Activated T-cell treated with anti-CD3 and anti-CD28 coated beads, Interleukin-2, amount 50 U/mL, for 24 hours (primary cell): ENCODE data around the gene LCN12.

Experiments used
- DNase-seq: peaks from one replicate; pipeline ENCODE4 v3.0.0-alpha.2; 2020
- H3K27ac Mint-ChIP-seq: 2 replicates; pipeline ENCODE4 v1.8.0; 2020; ENCODE audit warnings: mild to moderate bottlenecking, mixed read lengths
- H3K27me3 Mint-ChIP-seq: 2 replicates; pipeline ENCODE4 v1.8.0; 2020; ENCODE audit warnings: mixed read lengths
- H3K36me3 Mint-ChIP-seq: 2 replicates; pipeline ENCODE4 v1.8.0; 2020; ENCODE audit warnings: low read depth, mixed read lengths
- H3K4me1 Mint-ChIP-seq: 2 replicates; pipeline ENCODE4 v1.8.0; 2020; ENCODE audit warnings: low read depth, mixed read lengths
- H3K4me3 Mint-ChIP-seq: 2 replicates; pipeline ENCODE4 v1.8.0; 2020; ENCODE audit warnings: mild to moderate bottlenecking, moderate library complexity, mixed read lengths
- H3K9me3 Mint-ChIP-seq: 2 replicates; pipeline ENCODE4 v1.8.0; 2020; ENCODE audit warnings: mixed read lengths

The LCN12 gene

GRCh38 chr9:136946228-136947027 lies 5.6 kb upstream of the LCN12 start:
- Mint-ChIP-seq H3K9me3 (no peaks in the 10 kb centered on the region), H3K27me3 (no peaks in the 10 kb centered on the region), H3K36me3 (peaks cover 21% of the 10 kb centered on the region), H3K4me1 (peaks cover 28% of the 10 kb centered on the region), H3K27ac (no peak overlapping the region), H3K4me3 (no peak overlapping the region)
- DNase-seq = no peak

GRCh38 chr9:136947028-136947891 lies 4.8 kb upstream of the LCN12 start:
- H3K9me3 Mint-ChIP-seq = no peaks in the 10 kb centered on the region
- peaks cover 13% of the 10 kb centered on the region for H3K36me3 Mint-ChIP-seq
- no peak overlapping the region for H3K4me3 Mint-ChIP-seq
- H3K4me1 Mint-ChIP-seq = peaks cover 27% of the 10 kb centered on the region
- no peaks in the 10 kb centered on the region for H3K27me3 Mint-ChIP-seq
- DNase-seq = no peak
- peak overlapping the region; percentile 68 for H3K27ac Mint-ChIP-seq

GRCh38 chr9:136947955-136948510 lies 4.0 kb upstream of the LCN12 start:
- peak overlapping the region; percentile 81 for H3K4me3 Mint-ChIP-seq

DNA sequence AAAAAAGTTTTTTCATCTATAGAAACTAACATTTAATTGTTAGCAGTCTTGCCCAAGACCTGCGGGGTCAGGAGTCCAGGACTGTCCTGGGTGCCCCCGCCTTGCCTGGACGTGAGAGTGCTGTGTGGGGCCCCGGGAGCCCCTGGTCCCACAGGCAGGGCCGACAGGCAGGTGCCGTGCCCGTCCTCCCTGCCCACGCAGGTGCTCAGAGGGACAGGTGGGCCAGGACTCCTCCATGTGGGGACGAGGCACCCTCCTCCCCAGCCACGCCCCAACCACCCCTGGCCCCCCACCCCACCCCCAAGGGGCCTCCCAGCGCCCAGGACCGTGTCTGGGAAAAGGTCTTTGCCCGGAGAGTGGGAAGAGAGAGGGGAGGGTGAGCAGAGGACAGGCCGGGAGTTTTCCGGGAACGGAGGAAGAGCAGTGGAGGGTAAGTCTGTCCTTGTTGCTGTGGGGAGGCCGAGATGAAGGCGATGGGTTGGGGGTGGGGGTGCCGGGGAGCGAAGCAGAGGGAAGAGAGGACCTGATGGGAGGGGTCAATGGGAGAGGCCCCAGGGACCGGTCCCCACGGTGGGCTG lies 2.7 kb upstream of the LCN12 start:
- peak overlapping the region; percentile 81 for H3K4me3 Mint-ChIP-seq
- peaks cover 20% of the 10 kb centered on the region for H3K4me1 Mint-ChIP-seq
- H3K27me3 Mint-ChIP-seq = no peaks in the 10 kb centered on the region
- no peaks in the 10 kb centered on the region for H3K9me3 Mint-ChIP-seq
- H3K27ac Mint-ChIP-seq = peak overlapping the region; percentile 88
- no peaks in the 10 kb centered on the region for H3K36me3 Mint-ChIP-seq
- no peak for DNase-seq

More at GRCh38 chr9:136947955-136948510, 4.0 kb upstream of the LCN12 start:
- H3K36me3 Mint-ChIP-seq = peaks cover 6% of the 10 kb centered on the region
- H3K9me3 Mint-ChIP-seq = no peaks in the 10 kb centered on the region
- no peaks in the 10 kb centered on the region for H3K27me3 Mint-ChIP-seq
- no peak overlapping the region for H3K27ac Mint-ChIP-seq
- no peak for DNase-seq
- H3K4me1 Mint-ChIP-seq = peaks cover 23% of the 10 kb centered on the region

DNA sequence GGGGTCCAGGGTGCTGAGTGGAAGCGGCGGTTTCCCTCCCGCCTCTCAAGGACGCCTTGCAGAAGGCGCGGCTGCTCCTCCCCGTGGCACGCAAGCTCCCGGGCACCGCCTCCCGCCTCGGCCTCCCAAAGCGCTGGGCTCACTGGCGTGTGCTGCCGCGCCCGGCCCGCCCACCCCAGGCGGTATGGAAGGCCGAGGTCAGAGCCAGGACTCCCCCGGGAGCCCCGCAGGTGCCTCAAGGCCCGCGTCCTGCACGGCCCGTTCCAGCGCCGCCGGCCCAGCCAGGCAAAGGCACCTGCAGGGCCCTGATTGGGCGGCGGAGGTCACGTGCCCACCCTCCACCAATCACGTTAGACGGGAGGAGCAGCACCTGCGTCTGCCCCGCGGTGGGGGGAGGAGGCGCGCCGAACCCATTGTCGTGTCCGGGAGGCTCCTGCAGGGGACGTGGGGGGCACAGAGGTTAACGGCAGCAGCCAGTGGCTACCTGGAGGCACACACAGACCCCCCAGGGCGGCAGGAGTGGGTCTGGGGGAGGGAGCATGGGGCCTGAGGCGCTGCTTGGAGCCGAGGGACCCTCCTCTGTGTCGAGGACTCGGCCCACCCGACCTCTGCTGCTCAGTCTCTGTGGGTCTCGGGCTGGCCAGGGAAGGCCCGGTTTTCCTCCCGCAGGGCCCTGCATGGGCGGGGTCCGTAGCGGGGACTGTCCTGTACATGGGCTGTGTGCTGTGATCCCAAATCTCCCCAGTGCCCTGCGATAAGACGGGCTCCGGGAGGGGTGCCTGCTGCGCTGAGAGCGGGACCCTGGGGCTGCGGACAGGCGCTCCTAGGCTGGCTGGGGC lies 2.0 kb upstream of the LCN12 start:
- H3K4me1 Mint-ChIP-seq = peaks cover 16% of the 10 kb centered on the region
- H3K36me3 Mint-ChIP-seq = no peaks in the 10 kb centered on the region
- H3K27ac Mint-ChIP-seq = peak overlapping the region; percentile 88
- peak overlapping the region; percentile 81 for H3K4me3 Mint-ChIP-seq
- H3K27me3 Mint-ChIP-seq = no peaks in the 10 kb centered on the region
- no peaks in the 10 kb centered on the region for H3K9me3 Mint-ChIP-seq
- peak; percentile 98 for DNase-seq

GRCh38 chr9:136950656-136951276 lies 1.3 kb upstream of the LCN12 start:
- Mint-ChIP-seq H3K4me3 (peak overlapping the region; percentile 81), H3K36me3 (no peaks in the 10 kb centered on the region), H3K4me1 (peaks cover 15% of the 10 kb centered on the region), H3K27me3 (no peaks in the 10 kb centered on the region), H3K9me3 (no peaks in the 10 kb centered on the region), H3K27ac (peak overlapping the region; percentile 88)
- no peak for DNase-seq

GRCh38 chr9:136952321-136952850 lies 313 bp downstream of the LCN12 start:
- Mint-ChIP-seq H3K36me3 (no peaks in the 10 kb centered on the region), H3K9me3 (peaks cover 2% of the 10 kb centered on the region), H3K4me3 (no peak overlapping the region), H3K4me1 (peaks cover 13% of the 10 kb centered on the region), H3K27ac (no peak overlapping the region), H3K27me3 (no peaks in the 10 kb centered on the region)
- DNase-seq = no peak

GRCh38 chr9:136952876-136953770 lies 1.1 kb downstream of the LCN12 start:
- no peak for DNase-seq
- Mint-ChIP-seq H3K27ac (no peak overlapping the region), H3K27me3 (no peaks in the 10 kb centered on the region), H3K9me3 (peaks cover 2% of the 10 kb centered on the region), H3K4me3 (no peak overlapping the region), H3K4me1 (peaks cover 12% of the 10 kb centered on the region), H3K36me3 (no peaks in the 10 kb centered on the region)

DNA sequence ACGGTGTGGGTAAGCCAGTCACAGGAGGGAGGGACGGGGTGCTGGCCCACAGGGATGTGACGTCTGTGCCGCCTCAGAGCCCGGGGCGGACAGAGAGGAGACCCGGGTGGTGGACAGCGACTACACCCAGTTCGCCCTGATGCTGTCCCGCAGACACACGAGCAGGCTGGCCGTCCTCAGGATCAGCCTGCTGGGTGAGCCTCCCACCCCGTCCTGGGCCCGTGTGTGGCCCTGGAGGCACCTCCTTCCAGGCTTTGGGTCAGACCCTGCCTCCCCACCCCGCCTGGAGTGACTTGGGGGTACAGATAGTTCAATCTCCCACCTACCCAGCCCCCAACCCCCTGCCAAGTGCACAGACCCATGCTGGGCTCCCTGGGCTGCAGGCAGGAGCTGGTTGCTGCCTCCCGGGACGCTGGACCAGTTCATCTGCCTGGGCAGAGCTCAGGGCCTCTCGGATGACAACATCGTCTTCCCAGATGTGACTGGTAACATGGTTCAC lies 1.7 kb downstream of the LCN12 start:
- Mint-ChIP-seq H3K27me3 (no peaks in the 10 kb centered on the region), H3K27ac (no peak overlapping the region), H3K4me1 (peaks cover 10% of the 10 kb centered on the region), H3K9me3 (peaks cover 2% of the 10 kb centered on the region), H3K36me3 (no peaks in the 10 kb centered on the region), H3K4me3 (no peak overlapping the region)
- no peak for DNase-seq

DNA sequence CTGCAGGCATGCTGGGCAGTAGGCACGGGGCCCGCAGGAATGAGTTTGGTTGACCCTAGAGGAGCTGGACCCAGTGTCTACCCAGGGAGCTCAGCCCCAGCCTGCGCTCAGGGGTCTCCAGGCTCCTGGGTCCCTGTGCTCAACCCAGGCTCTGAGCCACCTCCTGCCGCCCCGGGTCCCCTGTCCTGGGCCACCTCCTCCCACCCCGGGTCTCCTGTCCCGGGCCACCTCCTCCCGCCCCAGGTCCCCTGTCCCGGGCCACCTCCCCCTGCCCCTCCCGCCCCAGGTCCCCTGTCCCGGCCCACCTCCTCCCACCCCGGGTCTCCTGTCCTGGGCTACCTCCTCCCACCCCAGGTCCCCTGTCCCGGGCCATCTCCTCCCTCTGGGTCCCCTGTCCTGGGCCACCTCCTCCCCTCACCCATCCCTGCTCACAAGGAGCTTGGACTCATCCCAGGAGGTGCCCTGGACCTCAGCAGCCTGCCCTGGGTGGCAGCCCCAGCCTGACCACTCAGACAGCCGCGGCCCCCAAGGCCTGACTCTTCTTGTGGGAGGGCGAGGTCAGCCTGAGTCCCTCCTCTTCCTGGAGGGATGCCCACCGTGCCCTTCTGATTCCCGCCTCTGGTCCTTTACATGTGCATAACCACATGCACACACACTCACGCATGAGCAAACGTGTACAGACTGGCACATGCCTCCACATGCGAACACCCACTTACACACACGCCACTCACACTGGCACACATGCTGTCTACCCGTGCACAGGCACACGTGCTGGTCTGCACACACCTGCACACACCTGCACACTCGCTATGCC lies 2.4 kb downstream of the LCN12 start:
- no peaks in the 10 kb centered on the region for H3K27me3 Mint-ChIP-seq
- H3K36me3 Mint-ChIP-seq = no peaks in the 10 kb centered on the region
- no peak overlapping the region for H3K4me3 Mint-ChIP-seq
- H3K9me3 Mint-ChIP-seq = peaks cover 2% of the 10 kb centered on the region
- DNase-seq = no peak
- H3K4me1 Mint-ChIP-seq = peaks cover 10% of the 10 kb centered on the region
- H3K27ac Mint-ChIP-seq = no peak overlapping the region

GRCh38 chr9:136955202-136955942 lies 3.3 kb downstream of the LCN12 start:
- no peak overlapping the region for H3K4me3 Mint-ChIP-seq
- DNase-seq = no peak
- H3K36me3 Mint-ChIP-seq = no peaks in the 10 kb centered on the region
- H3K27ac Mint-ChIP-seq = no peak overlapping the region
- peaks cover 2% of the 10 kb centered on the region for H3K9me3 Mint-ChIP-seq
- no peaks in the 10 kb centered on the region for H3K27me3 Mint-ChIP-seq
- peaks cover 6% of the 10 kb centered on the region for H3K4me1 Mint-ChIP-seq
